H4 (cell line): Measurements from ENCODE around the gene DAPK2. TPM values are rescaled to one million over a fixed set of nuclear protein-coding genes. Genes with fewer than 3 reads are reported as not detected.
A peak's percentile ranks its signal among the peaks of the same experiment; 100 is the strongest.
"Not testable (repeated sequence)": the region's sequence is repeated elsewhere in the genome, so short reads cannot be mapped to it uniquely, and the experiment has no call there.

ENCODE experiments used
- DNase-seq: peaks from one replicate; pipeline ENCODE4 v3.0.0-alpha.2; 2015; ENCODE audit warnings: low spot score
- total RNA-seq: library from RNA; depleted of rRNA; stranded (reverse); fragments of >200 nt; shearing (Covaris generic); gene quantifications from 2 replicates; pipeline ENCODE4 v1.2.3, GENCODE V29; 2014

DAPK2 gene
- total RNA-seq, 1 experiment from 2014 or later: 0.39 TPM

GRCh38 chr15:63974021-63974420, 72.3 kb downstream of the DAPK2 start:
- no peak for DNase-seq

- DNase-seq: no peak
These were observed 72.9 kb downstream of the DAPK2 start for GRCh38 chr15:63973212-63974009.

DNA sequence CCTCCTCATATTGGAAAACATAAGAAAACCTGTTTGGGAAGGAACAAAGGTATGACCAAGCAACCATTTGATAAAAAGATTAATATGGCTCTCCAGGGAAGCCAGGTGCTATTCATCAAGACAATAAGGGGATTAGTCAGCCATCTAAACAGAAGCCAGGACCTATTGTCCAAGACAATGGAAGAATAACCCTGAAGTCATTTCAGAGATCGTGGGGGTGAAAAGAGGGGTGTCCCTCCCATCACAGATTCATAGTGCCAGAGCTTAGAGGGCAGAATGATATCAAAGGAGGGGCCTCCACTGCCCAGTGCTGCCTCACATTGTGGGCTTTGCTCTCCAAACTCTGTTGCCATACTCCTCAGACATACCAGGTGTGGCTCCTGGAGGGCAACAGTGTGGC, 73.5 kb downstream of the DAPK2 start:
- DNase-seq: no peak

DNA sequence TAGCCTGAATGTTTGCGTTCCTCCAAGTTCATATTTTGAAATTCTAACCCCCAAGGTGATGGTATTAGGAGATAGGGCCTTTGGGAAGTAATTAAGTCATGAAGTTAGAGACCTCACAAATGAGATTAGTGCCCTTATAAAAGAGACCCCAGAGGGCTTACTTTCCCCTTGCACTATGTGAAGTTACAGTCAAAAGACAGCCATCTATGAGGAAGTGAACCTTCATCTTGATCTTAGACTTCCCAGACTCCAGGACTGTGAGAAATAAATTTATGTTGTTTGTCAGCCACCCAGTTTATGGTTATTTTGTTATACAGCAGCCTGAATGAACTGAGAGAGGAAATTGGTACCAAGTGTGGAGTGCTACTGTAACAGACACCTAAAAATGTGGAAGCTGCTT, 74.4 kb downstream of the DAPK2 start:
- no peak for DNase-seq

GRCh38 chr15:63971427-63971805, 74.9 kb downstream of the DAPK2 start:
- DNase-seq: no peak

DNA sequence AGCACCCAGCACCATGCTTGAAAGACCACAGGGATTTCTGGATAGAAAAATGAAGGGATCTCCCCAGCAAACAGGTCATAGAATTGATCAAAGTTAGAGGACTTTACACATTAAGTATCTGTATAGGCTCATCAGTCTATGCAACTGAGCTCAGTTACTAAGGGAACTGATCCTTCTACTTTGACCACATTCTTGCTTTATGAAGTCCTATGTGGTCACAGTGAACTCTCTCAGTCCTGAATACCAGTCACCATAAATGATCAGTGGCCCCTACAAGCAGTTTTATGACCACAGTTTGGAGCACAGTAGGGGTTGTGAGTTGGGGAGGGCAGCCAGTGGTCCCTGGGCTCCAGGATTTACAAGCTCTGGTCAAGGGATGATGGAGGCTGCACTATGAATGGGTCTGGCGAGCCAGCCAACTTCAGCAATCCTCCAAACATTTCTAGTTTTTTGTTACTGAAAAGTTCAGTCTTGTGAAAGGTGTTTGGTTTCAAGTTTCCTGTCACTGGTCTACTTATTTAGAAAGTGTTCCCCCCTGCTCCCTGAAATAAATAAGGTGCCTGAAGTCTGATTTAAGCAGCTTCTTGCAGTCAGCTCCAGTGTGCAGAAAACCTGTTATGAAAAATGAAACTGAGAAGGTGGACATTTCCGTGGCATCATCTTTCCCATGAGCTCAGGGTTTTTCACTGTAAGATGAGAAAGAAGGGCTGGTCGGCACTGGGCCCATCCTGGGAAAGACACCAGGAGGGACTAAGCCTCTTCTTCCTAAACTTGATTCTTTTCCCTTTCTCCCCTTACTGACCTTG, 75.5 kb downstream of the DAPK2 start:
- no peak for DNase-seq

- DNase-seq: no peak
These were observed 76.4 kb downstream of the DAPK2 start for GRCh38 chr15:63969652-63970421.

- DNase-seq: no peak
These were observed 77.6 kb downstream of the DAPK2 start for GRCh38 chr15:63968700-63969099.

- DNase-seq: no peak
These were observed 78.2 kb downstream of the DAPK2 start for GRCh38 chr15:63968122-63968524.

- no peak for DNase-seq
These were observed 78.7 kb downstream of the DAPK2 start for GRCh38 chr15:63967616-63968015.

GRCh38 chr15:63962947-63963721, 83.2 kb downstream of the DAPK2 start:
- DNase-seq: not testable (repeated sequence)

DNA sequence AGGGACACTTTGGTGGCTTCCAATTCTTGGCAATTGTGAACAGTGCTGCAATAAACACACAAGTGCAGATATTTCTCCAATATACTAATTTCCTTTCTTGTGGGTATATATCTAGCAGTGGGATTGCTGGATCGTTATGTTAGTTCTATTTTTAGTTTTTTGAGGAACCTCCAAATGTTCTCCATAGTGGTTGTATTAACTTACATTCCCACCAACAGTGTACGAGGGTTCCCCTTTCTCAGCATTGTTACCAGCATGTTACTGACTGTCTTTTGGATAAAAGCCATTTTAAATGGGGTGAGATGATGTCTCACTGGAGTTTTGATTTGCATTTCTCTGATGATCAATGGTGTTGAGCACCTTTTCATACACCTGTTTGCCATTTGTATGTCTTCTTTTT, 92.8 kb downstream of the DAPK2 start:
- no peak for DNase-seq

GRCh38 chr15:63950911-63951481, 95.3 kb downstream of the DAPK2 start:
- DNase-seq: no peak

- no peak for DNase-seq
These were observed 97.3 kb downstream of the DAPK2 start for GRCh38 chr15:63948971-63949370.

- no peak for DNase-seq
These were observed 97.8 kb downstream of the DAPK2 start for GRCh38 chr15:63948436-63948835.

DNA sequence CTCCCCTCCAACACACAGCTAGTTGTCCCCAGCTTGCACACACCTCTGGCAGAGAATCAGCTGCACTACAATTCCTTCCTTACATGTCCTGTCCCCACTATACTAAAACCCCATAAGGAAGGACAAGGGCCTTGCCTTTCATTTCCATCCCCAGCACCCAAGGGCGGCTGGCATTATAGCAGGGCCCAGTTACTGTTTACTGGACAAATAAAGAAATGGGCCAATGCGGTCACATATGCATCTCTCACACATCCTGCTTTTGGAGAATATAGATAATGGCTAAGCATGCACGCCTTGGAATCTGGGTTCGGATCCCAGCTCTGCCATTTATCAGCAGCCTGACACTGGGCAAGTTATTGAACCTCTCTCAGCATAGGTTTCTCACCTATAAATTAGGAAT, 99.1 kb downstream of the DAPK2 start:
- no peak for DNase-seq

DNA sequence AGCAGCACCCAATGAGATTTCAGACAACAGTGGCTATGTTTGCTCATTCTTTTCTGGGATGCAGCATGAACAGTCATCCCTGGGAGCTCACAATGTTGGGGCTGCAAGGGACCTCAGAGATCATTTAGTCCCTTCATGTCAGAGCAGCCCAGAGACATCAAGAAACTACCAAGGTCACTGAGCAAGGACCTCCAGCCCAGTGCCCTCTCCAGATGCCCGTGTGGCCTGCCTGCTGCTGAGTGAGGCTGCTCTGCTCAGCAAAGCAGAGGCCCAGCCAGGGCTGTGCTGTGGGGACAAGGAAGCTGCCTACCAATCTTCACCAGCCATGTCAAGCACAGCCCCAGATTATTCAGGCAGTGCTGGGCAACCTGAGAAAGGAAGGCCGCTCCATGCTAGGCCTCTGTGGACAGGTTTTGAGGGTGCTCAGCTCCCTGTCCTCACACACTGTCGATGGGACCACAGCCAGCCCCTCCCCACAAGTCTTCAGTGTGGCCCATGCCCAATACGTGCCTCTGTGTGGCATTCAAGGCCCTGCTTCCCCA, 99.7 kb downstream of the DAPK2 start:
- DNase-seq: no peak

DNA sequence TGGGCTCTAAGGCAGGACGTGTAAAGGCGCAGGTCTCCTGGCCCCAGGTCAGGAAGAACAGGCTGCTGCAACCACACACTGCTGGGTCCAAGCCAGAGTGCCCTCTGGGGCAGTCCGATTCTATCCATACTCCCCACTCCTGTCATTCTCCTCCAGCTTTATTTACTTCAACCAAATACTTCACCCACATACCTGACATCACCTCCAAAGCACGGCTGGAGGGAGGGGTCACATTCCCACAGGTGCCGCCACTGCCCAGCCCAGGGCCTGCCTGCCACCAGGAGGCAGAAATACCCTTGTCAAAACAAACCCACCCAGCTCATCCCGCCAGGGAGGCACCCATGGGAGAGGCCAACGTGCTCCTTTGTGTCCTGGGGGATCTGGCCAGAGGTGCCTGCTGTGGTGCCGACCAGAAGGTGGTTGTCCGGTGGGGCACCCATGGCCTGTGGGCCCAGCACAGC, 100.4 kb downstream of the DAPK2 start:
- DNase-seq: no peak

DNA sequence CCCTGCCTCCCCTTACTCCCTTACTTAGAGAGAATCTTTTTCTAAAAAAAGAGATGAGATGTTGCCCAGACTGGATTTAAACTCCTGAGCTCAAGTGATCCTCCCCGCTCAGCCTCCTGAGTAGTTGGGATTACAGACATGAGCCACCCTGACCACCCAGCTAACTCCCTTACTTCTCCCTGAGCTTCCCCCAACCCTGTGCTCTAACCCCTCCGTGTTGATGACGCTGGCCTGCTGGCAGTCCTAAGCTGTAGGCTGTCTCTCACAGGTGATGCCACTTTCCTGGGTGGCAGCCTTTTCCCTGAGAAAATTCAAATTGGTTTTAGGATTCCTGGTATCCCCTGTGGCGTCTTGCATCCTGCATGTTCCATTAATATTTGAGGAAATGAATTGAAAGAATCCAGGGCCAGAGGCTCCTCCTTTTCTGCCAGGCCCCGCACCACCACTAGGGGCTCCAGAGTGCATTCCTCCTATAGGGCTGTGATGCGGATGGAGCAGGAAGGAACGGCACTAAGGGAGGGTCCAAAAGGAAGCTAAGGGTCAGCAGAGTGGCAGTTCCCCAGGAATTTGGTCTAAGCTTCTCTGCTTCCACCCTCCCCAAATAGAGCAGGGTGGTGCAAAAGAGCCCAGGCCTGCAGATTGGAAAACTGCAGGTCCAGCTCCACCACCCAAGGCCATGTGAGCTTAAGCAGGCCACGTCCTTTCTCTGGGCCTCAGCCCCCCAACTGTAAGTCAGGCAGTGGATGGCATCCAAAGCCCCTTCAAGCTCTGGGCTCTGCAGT, 101.1 kb downstream of the DAPK2 start:
- DNase-seq: peak; percentile 47

DNA sequence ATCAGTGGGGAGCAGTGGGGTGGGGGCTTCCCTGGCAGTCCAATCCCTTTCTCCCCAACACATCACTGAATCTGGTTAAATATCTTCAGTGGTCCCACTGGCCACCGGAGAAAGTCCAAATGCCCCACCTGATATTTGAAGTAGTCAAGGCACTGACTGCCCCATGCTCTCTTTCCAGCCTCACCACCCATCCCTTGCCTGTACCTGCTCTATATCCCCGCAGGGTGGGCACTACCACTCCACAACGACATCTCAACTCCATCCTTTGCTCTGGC, 101.7 kb downstream of the DAPK2 start:
- DNase-seq: no peak
